Measurements from ENCODE around the gene ITSN2.
"Not testable (repeated sequence)": the region's sequence is repeated elsewhere in the genome, so short reads cannot be mapped to it uniquely, and the experiment has no call there.

The ITSN2 gene

DNA sequence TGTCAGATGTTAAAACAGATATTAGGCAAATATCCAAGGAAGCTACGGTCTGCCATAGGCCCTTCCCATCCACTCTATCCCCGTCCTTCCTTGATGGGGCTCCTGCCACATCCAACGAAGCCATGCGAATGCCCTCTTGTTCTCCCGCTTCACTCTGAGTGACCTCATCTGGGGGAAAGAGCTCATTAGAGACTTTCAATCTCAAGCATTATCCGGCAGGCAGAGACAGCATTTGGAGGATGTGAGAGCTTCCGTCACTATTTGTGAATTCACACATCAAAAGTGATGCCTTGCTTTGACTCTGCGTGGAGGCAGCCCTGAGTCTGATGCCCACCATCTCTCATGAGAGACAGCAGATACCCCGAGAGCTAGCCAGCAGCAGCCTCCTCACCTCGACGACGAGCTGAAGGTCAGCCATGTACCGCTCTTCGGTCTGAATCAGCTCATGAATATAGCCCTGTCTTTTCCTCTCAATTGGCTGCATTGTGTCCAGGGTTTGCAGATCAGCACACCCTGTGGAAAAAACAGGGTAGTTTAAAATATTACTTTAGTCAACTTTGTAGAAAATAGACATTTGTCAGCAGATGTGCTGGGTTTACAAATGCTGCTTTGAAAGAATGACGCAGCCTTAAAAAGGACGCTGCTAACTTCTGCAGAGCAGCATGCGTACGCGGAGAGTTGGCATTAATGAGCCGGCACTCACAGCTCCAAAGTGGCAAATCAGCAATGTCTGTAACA lies 139.6 kb downstream of the ITSN2 start:
- DNase-seq (ENCODE audit: low read depth in 3 of 3, low spot score in 1 of 3): no peak

DNA sequence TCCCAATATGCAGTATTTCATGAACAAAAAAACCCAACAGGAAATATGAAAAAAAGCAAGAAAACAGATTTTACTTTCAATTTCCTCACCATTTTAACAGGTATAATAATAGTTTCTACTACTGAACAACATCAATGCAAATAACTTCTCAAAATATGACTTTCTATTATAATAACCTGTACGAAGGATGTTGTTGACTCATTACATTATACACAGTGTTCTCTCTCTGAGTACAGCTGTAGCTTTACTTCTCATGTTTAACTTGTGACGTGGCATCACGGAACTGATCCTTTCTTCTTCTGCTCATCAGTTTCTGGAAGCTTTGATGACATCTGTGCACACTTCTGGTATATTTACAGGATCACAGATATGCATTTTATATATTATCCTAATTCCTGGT lies 145.5 kb downstream of the ITSN2 start:
- DNase-seq (ENCODE audit: low read depth in 3 of 3, low spot score in 1 of 3): no peak

DNA sequence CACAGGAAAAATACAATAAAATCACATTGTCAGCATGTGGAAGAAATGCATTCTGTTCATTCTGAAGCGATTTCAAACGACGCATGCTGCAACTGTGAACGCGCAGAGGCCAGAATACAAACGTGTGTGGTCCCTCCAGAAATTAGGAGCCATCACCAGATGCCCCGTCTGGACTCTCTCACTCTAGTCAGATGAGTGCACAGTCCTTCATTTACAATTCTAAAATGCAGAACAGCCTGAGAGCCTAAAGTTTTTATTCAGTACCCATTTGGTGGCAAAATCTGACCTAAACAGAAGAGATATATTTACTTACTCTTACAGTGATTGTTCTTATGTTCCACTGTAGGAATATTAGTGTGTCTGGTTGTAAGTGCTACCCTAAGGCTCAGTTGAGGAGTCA lies 148.9 kb downstream of the ITSN2 start:
- DNase-seq (ENCODE audit: low read depth in 3 of 3, low spot score in 1 of 3): no peak

DNA sequence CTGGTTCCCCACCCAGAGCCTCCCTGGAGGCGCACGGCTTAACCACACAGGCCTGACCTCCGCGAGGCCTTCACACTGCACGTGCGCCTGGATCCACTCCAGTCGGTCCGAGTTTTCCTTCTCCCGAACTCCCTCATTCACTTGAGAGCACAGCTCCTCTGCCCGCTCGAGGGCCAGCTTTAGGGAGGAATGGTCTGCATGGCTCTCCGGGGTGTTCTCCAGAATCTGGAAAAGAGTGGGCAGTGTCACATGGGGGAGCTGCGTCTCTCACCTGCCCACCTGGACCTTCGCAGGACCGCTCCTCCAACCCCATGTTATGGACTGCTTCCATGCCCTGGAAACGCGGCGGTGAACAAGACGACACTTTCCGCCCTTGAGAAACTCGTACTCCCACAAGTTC lies 149.6 kb downstream of the ITSN2 start:
- no peak for DNase-seq (ENCODE audit: low read depth in 3 of 3, low spot score in 1 of 3)

DNA sequence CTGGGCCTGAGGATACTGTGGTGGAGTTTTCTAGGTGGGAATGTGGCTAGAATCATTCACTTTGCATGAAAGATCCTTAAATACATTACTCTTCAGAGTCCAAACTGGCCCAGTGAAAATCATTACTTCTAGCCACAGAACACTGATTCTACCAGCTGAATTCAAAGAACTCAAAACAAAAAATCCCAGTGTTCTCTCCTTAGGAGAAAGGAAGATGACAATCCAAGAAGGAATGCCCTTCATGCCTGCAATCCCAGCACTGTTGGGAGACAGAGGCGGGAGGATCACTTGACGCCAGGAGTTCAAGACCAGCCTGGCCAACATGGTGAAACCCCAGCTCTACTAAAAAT lies 150.3 kb downstream of the ITSN2 start:
- DNase-seq (ENCODE audit: low read depth in 3 of 3, low spot score in 1 of 3): no peak

DNA sequence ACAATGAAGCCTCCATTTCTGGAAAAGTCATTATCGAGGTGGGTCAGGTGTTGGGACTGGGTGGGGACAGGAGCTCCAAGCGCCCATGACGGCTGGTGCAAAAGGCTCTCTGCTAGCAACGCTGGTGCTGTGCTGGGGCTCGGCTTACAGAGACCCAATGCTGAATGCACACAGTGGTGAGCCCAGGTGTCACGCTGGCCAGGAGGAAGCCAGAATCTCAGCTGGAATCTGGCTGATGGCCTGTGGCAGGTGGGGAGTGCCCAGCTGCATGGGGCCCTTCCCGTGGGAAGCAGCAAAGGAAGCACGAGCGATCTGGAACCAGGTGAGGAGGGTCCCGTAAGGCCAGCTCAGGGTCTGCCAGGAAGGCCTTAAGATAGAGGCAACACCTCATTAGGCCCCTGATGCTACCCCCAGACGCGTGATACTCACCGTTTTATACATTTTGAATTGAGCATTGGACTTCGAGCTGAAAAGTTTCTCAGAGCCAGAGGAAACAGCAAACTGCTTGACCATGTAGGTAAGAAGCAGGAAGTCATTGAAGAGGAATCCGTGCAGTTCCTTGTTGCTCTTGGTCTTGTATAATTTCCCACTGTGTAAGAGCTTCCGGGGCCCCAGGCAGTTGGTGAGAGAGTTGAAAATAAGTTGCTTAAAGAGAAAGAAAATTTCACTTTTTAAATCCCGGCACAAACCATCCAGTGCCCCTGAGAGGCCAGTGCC lies 150.8 kb downstream of the ITSN2 start:
- no peak for DNase-seq (ENCODE audit: low read depth in 3 of 3, low spot score in 1 of 3)

DNA sequence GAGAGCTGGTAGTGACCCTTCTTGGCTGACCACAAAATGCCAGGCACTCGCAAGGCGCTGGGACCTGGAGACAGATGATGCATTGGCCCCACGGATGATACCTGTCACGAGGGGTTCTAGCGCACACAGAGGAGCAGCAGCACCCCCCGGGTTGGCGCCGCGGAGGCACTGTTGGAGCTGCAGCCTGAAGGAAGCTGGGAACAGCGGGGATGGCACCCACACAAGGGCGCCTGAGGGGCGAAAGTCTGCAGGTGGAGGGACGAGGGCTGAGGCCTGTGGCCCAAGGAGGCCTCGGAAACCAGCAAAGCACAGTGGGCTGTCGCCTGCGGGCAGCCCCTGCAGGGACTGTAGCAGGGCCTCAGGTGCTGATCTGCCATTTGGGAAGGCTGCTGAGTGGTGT lies 151.8 kb downstream of the ITSN2 start:
- no peak for DNase-seq (ENCODE audit: low read depth in 3 of 3, low spot score in 1 of 3)

DNA sequence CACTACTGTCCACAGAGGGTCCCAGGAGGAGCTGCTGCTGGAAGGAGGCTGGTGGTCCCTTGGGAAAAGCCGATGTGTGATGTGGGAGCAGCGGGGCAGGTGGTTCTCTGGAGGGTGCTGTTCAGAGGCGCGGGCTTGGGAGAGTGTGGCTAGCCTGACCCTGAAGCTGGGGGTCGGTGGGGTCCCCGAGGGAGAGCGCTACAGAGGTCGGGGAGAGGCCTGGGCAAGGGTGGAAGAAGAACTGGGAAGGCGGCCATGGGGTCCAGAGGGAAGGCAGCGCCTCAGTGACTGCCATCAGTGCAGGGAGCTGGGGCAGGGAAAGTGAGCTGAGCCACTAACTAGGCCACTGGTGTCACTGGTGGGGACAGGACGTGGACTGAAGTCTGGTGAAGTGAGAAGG lies 153.0 kb downstream of the ITSN2 start:
- DNase-seq (ENCODE audit: low read depth in 3 of 3, low spot score in 1 of 3): no peak

DNA sequence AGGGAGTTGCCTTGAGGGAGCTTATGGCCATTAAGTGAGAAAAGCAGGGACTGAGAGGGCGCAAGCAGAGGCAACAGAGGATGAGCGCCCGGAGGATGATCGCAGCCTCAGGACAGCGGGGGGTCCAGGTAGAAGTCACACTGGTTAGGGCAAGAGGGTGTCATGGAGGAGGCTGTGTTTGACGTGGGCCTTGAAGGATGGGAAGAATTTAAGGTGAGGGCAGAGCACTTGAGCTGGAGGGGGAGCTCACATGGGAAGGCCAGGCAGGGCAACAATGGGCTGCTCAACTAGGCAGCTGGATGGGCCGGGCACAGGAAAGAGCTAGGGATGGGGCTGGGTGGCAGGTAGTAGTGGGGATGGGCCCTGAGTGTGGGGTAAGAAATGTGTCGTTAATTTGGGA lies 153.6 kb downstream of the ITSN2 start:
- no peak for DNase-seq (ENCODE audit: low read depth in 3 of 3, low spot score in 1 of 3)

DNA sequence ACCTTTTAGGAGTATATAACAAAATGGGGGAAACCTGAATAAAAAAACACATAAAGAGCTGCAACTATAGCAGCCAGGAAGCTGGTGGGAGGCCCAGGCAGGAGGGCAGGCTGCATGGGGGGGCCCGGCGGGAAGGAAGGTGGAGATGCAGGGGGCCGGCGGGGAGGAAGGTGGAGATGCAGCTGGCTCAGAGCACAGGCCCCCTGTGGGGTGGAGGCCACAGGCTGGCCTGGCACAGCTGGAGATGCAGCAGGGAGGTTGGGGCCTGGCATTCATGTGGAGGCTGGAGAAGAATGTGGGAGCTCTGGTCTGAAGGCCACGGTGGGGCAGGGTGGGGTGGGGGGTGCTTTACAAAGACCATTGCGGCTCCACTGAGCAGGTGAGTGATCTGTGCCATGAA lies 154.1 kb downstream of the ITSN2 start:
- DNase-seq (ENCODE audit: low read depth in 3 of 3, low spot score in 1 of 3): no peak

DNA sequence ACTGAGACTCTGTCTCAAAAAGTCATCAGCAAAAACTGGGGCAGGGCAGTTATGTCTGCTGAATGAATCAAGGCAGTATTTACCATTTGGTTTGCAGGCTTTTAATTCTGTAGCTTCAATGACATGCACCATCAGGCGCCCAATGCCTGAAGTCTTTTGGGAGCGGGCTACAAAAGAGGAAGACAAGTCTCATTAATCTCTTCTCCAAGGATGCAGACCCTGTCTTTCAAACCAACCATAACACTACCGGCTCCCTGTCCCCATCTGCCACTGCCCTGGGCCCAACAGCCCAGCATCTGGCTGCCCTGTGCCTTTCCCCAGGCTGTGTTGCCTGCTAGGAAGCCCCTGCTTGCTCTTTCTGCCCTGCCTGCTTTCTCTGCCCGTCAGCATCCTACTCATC lies 155.2 kb downstream of the ITSN2 start:
- DNase-seq (ENCODE audit: low read depth in 3 of 3, low spot score in 1 of 3): no peak

DNA sequence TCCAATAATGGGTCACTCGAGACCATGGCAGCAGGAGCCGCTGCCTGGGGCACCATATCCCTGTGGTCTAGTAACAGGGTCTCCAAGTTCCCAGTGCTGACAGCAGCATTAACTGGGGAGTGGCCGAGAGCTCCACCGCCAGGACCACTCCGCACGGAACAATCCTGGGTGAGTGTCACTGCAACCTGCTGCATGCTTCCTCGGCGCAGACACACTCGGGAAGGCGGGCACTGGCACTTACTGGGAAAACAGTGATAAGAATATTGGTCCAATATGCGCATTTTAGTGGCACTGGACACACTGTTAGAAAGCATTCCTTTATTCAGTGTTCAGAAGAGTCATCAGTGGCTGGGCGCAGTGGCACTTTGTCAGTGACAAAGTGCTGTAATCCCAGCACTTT lies 155.8 kb downstream of the ITSN2 start:
- no peak for DNase-seq (ENCODE audit: low read depth in 3 of 3, low spot score in 1 of 3)

DNA sequence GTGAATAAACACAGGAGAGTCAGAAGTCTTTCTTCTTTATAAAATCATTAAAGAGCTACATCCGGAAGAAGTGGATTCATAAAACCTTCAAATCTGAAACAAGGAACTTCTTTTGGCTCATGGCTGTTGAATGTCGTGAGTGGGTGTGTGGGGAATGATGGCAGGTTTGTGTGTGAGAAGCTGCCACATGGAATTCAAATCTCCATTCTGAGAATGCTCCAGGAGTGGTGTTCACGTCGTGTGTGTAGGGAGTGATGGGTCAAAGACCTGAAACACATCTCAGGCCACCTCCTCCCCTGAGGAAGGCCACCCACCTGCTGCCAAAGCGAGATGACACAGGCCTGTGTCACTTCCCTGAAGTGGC lies 156.6 kb downstream of the ITSN2 start:
- DNase-seq (ENCODE audit: low read depth in 3 of 3, low spot score in 1 of 3): no peak

DNA sequence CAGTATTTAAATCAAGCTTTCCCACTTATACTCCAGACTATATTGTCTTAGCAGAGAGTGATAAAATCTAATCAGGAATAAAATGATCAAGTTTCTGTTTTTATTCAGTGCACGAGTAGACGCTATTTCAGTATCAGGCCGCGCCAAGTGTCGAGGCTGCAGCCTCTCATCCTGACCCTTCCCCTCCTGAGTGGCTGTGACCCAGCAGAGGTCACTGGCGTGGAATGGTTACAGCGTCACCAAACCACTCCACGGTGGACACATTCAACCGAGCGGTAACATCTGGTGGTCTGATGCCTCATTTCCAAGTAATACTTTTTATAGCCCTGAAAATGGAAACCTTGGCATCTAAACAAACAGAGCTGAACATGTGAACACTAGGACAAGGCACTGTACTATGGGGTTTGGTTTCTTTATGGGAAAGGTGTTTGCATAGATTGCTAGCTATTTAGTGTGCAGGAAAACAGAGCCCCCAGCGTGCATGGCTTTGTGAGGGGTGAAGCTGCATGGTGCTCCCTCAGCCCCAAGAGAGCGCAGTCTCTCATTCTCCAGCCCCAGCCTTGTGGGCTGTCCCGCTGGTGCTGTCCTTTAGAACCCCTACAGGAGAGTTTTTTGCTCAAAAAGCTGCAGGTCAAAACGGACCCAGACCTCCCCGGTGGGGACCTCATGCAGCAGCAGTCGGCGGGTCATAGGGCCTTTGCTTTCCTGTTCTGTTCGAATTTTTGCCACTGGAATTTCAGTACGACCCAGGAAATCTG lies 157.1 kb downstream of the ITSN2 start:
- DNase-seq (ENCODE audit: low read depth in 3 of 3, low spot score in 1 of 3): no peak

DNA sequence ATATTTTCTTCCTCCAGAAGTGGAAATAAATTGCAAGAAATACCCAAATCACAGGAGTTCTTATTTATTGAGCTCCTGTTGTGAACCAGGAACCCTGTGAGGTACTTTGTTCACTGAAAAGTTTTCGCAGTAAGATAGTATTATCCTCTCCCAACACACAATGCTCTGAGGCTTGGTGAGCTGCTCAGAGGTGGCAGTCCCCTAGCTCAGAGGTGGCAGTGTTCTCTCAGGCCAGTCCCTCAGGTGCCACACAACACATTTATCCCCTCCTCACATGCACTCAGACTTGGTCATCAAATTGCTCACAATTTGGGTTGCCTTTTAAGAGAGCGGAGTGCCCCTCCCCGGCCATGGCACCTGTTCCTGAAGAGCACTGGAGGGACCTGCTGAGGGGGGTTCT lies 159.5 kb downstream of the ITSN2 start:
- no peak for DNase-seq (ENCODE audit: low read depth in 3 of 3, low spot score in 1 of 3)

DNA sequence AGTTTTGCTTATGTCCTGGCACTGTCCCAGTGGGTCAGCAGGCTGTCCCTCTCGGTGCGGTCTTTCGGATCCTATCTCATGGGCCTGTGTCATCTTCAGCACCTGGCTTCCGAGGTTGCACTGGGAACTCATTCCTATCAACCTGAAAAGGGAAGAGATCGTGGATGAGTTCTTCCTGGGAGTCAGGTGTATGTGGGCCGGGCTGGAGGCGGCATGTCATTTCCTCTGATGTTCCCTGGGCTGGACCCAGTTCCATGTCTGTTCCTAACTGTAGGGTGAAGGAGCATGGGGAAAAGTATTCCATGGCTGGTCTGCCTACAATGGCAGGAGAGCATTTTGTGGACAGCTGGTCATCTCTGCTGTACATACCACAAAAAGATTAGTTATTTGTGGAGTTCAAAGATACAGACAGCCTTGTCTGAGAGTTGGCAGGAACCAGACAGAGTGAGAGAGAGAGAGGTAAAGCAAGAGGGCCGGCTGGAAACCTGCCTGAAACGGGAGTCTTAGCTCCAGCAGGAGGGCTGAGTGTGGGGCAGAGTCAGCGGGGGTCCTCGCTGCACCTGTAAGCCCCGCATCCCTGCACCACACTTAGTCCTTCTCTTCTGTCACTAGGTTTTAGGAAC lies 160.3 kb downstream of the ITSN2 start:
- DNase-seq (ENCODE audit: low read depth in 3 of 3, low spot score in 1 of 3): no peak

DNA sequence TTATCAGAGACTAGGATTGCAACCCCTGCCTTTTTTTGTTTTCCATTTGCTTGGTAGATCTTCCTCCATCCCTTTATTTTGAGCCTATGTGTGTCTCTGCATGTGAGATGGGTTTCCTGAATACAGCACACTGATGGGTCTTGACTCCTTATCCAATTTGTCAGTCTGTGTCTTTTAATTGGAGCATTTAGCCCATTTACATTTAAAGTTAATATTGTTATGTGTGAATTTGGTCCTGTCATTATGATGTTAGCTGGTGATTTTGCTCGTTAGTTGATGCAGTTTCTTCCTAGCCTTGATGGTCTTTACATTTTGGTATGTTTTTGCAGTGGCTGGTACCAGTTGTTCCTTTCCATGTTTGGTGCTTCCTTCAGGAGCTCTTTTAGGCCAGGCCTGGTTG lies 163.1 kb downstream of the ITSN2 start:
- not testable (repeated sequence) for DNase-seq (ENCODE audit: low read depth in 3 of 3, low spot score in 1 of 3)

DNA sequence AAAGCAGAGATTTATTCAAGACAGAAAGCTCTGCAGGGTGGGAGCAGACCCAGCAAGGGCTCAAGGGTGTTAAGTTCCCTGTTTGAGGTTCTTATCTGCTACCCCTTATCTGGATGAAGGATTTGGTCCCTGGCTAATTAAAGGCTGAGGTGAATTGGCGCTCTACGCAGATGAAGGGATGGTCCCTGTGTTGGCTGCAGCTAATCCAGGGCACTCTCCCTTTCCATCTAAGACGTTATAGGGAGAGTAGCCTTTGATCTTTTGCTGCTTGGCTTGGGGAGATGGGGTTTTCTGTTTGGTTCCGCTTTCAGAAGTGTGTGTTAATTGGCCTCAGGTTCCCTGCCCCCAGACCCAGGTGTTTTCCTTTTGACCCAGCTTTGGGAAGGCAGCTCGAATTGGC lies 168.5 kb downstream of the ITSN2 start:
- no peak for DNase-seq (ENCODE audit: low read depth in 3 of 3, low spot score in 1 of 3)

DNA sequence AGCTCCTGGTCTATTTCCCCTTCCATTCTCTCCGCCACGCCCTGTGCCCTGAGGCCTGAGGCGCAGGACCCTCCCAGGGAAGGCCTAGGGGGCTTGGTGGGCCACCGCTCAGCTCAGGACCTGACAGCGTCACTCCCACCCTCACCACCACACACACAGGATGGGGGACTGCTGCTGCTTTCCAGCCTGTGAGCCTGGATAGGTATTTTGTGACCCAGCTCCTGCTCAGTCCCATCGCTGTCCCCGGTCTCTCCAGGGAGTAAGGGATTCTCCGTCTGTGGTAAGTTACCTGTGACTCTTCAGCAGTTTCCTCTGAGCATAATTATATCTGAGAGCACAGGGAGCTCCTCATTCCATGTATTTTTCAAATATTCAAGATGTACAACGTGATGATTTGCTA lies 169.2 kb downstream of the ITSN2 start:
- no peak for DNase-seq (ENCODE audit: low read depth in 3 of 3, low spot score in 1 of 3)

DNA sequence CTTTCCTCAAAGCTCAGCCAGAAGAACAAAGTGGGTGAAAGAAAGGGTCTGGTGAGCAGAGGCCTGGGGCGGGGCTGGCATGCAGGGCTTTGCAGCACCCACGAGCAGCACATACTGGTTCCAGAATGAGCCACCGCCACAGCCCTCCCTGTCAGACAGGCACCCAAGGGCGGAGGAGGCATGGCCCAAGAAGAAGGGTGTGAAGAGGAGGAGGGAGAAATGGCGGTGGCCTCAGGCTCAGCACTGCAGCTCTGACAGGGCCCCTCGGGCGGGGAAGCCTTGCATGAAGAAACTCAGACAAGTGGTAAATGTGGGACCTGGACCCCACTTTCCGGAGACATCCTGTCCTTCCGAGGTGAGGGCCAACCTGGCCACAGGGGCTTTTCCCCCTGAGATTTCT lies 169.8 kb downstream of the ITSN2 start:
- no peak for DNase-seq (ENCODE audit: low read depth in 3 of 3, low spot score in 1 of 3)

DNA sequence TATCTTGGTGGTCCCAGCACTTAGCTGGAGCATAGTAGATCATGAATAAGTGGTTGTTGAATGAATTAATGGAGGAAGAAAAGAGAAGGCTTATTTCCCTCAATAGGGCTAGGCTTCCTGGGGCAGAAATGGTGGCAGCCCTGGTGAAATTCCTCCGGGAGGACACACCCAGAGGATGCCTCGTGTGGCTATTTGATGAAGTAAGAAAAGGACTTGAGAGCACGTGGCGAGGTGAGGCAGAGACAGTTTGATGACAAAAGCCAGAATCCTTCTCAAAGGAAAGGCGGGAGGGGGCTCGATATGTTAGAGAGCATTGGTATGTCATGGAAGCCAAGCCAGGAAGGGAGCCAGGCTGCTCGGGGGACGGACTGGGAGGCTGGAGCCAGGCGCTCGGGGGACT lies 170.8 kb downstream of the ITSN2 start:
- no peak for DNase-seq (ENCODE audit: low read depth in 3 of 3, low spot score in 1 of 3)

Measured in stimulated activated CD4-positive, alpha-beta T cell treated with anti-CD3 and anti-CD28 coated beads, TNF-alpha, amount 100 ng/mL, for 1 hour (primary cell).